Measurements from ENCODE around the gene ANKRD29.

ANKRD29 gene

GRCh38 chr18:23632615-23633014 is 30.1 kb downstream of the ANKRD29 start:
- POLR2A ChIA-PET (ENCODE audit: low non-redundant PET): no interaction called here
- no peak for TF ChIP-seq CTCF (conservative IDR thresholded peaks at IDR 0.05; ENCODE audit: low read depth)
- no peak for DNase-seq (ENCODE audit: low spot score)
- H3K27ac ChIP-seq: no peak overlapping the region
- CTCF ChIA-PET: no interaction called here

- TF ChIP-seq CTCF (conservative IDR thresholded peaks at IDR 0.05; ENCODE audit: low read depth): no peak
- peak overlapping the region; percentile 58 for H3K27ac ChIP-seq
- DNase-seq (ENCODE audit: low spot score): peak; percentile 37
- POLR2A ChIA-PET (ENCODE audit: low non-redundant PET): no interaction called here
- CTCF ChIA-PET: no interaction called here
Measured at GRCh38 chr18:23631746-23632145, 31.0 kb downstream of the ANKRD29 start.

GRCh38 chr18:23631312-23631711 is 31.4 kb downstream of the ANKRD29 start:
- CTCF ChIA-PET: no interaction called here
- POLR2A ChIA-PET (ENCODE audit: low non-redundant PET): no interaction called here
- no peak for TF ChIP-seq CTCF (conservative IDR thresholded peaks at IDR 0.05; ENCODE audit: low read depth)
- H3K27ac ChIP-seq: peak overlapping the region; percentile 58
- DNase-seq (ENCODE audit: low spot score): no peak

GRCh38 chr18:23629444-23629946 is 33.2 kb downstream of the ANKRD29 start:
- TF ChIP-seq CTCF (conservative IDR thresholded peaks at IDR 0.05; ENCODE audit: low read depth): no peak
- CTCF ChIA-PET: interaction anchor here (0.7 kb wide), 1 partner anchor 79 kb away, joined by 3 read pairs; no protein-coding TSS in a partner anchor
- POLR2A ChIA-PET (ENCODE audit: low non-redundant PET): no interaction called here
- DNase-seq (ENCODE audit: low spot score): no peak
- H3K27ac ChIP-seq: no peak overlapping the region

GRCh38 chr18:23627970-23628369 is 34.7 kb downstream of the ANKRD29 start:
- CTCF ChIA-PET: interaction anchor here (0.9 to 1.1 kb wide), 2 partner anchors 75 kb away, joined by 3 to 4 read pairs; no protein-coding TSS in a partner anchor
- DNase-seq (ENCODE audit: low spot score): no peak
- no peak for TF ChIP-seq CTCF (conservative IDR thresholded peaks at IDR 0.05; ENCODE audit: low read depth)
- POLR2A ChIA-PET (ENCODE audit: low non-redundant PET): no interaction called here
- no peak overlapping the region for H3K27ac ChIP-seq

GRCh38 chr18:23627321-23627720 is 35.4 kb downstream of the ANKRD29 start:
- H3K27ac ChIP-seq: no peak overlapping the region
- peak; percentile 48 for DNase-seq (ENCODE audit: low spot score)
- ChIA-PET POLR2A (ENCODE audit: low non-redundant PET) (no interaction called here), CTCF (interaction anchor here (0.6 to 0.9 kb wide), 2 partner anchors 76 to 184 kb away, joined by 3 to 4 read pairs; no protein-coding TSS in a partner anchor)
- TF ChIP-seq CTCF (conservative IDR thresholded peaks at IDR 0.05; ENCODE audit: low read depth): no peak
